Testis (tissue), 2 donors: ENCODE results near the gene DNMT3L.

ENCODE experiments used
- CTCF ChIP-seq, 3 experiments: fragments of 450-650 bp in 2 of 3; fragments of 200-600 bp in 1 of 3; sonication (generic) in 1 of 3; IDR thresholded peaks; one replicate each; pipeline ENCODE4 v1.5.1; 2016 to 2019; ENCODE audit warnings: antibody characterized with exemption in 3 of 3, mild to moderate bottlenecking in 2 of 3, moderate library complexity in 1 of 3
- POLR2A ChIP-seq: fragments of 450-650 bp; IDR thresholded peaks from one replicate; pipeline ENCODE4 v1.6.1; 2017; ENCODE audit warnings: antibody characterized with exemption, mild to moderate bottlenecking, moderate library complexity

GRCh38 chr21:44291078-44291935, 29.6 kb upstream of the DNMT3L start:
- no peak for TF ChIP-seq POLR2A
- TF ChIP-seq CTCF (IDR thresholded peaks at IDR 0.05), result no peak
